Stimulated activated CD8-positive, alpha-beta memory T cell treated with anti-CD3 and anti-CD28 coated beads, Interleukin-15, amount 100 ng/mL, for 24 hours (primary cell): ENCODE results near the gene METTL1.
"Not testable (repeated sequence)": the region's sequence is repeated elsewhere in the genome, so short reads cannot be mapped to it uniquely, and the experiment has no call there.

Experiments used
- DNase-seq: peaks from one replicate; pipeline ENCODE4 v3.0.0-alpha.2; 2020; ENCODE audit warnings: low read depth

Gene METTL1

GRCh38 chr12:57771873-57772428 lies at the start of gene METTL1:
TSS of gene METTL1 (minus strand) at chr12:57772105. CDS start at chr12:57772083, 22 bp downstream.
- DNase-seq, result peak; percentile 77

- not testable (repeated sequence) for DNase-seq
These were observed 49.1 kb upstream of the METTL1 start for GRCh38 chr12:57821015-57821414.

GRCh38 chr12:57820119-57820518 lies 48.2 kb upstream of the METTL1 start:
- DNase-seq, result not testable (repeated sequence)

- not testable (repeated sequence) for DNase-seq
These were observed 46.1 kb upstream of the METTL1 start for GRCh38 chr12:57817990-57818331.

GRCh38 chr12:57817261-57817989 lies 45.5 kb upstream of the METTL1 start:
- no peak for DNase-seq

GRCh38 chr12:57816855-57817151 lies 44.9 kb upstream of the METTL1 start:
- no peak for DNase-seq

GRCh38 chr12:57816001-57816854 lies 44.3 kb upstream of the METTL1 start:
- no peak for DNase-seq

DNA sequence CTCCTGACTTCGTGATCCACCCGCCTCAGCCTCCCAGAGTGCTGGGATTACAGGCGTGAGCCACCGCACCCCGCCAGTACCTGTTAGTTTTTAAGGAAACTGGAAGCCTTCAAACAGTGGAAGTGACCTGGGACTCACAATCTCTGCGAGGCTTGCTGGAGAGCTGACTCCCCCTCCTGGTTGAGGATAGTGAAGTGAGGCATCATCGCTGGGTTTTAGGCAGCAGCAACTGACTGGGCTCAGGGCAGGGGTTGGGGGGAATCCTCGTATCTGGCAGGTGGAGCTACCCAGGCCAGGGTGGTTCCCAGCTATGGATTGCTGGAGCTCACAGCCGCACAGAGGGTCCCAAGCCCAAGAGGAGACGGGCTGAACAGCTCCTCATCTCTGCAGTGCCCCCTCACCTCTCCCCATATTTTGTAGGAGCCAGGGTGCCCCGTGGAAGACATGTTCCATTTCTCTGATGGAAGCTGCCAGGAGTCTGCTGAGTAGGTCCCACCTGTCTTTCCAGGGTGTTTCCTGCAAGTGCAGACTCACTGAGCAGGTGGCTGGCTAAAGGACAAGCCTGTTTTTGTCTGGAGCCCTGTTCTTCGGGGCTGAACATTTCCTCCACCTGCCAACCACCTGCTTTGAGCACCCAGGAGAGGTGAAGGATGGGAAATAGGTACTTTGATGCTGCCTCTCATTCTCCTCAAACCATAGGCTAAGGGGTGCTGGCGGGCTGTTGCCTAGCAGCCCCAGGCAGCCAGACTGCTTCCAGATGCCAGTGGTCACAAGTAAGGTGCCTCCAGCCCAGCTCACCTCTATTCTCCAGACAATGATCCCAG lies 43.5 kb upstream of the METTL1 start:
- no peak for DNase-seq

DNA sequence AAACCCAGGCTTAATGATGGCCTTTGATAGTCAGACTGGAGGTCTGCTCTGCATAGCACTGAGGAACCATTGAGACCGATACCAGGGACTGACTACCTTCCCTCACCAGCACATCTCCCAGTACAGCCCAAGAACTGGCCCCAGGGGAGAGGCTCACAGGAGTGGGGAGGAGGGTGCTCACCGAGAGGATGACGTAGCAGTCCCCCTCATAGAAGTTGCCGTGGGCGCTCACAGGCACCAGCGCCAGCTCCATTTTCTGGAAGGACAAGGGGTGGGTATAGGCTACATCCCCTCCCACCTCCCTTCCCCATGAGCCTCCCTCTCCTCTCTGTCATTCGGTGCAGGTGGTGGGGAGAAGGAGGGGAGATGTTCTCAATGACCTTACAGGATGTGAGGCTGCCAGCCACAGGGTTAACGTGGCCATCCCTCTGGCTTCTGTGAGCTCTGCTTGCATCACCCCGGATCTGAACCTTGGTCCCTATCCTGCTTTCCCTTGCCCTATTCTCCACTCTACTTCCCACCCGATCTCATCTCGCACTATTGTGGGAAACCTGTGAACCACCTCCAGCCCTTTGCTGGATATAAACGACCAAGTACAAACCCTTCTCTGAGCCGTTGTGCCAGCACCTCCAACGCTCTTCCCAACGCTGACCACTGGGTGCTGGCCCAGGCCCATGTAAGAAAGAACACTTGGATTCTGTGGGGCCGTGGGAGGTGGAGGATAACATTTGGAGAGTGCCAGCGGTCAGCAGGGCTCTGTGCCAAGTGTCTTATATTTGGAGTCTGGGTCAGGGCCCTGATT lies 42.3 kb upstream of the METTL1 start:
- DNase-seq, result no peak

- no peak for DNase-seq
These were observed 41.4 kb upstream of the METTL1 start for GRCh38 chr12:57813111-57813970.

- DNase-seq, result no peak
These were observed 39.3 kb upstream of the METTL1 start for GRCh38 chr12:57811028-57811755.

GRCh38 chr12:57810450-57810849 lies 38.5 kb upstream of the METTL1 start:
- no peak for DNase-seq

- no peak for DNase-seq
These were observed 37.5 kb upstream of the METTL1 start for GRCh38 chr12:57809425-57809824.

GRCh38 chr12:57808351-57808750 lies 36.4 kb upstream of the METTL1 start:
- no peak for DNase-seq

GRCh38 chr12:57807285-57807684 lies 35.4 kb upstream of the METTL1 start:
- DNase-seq, result no peak

DNA sequence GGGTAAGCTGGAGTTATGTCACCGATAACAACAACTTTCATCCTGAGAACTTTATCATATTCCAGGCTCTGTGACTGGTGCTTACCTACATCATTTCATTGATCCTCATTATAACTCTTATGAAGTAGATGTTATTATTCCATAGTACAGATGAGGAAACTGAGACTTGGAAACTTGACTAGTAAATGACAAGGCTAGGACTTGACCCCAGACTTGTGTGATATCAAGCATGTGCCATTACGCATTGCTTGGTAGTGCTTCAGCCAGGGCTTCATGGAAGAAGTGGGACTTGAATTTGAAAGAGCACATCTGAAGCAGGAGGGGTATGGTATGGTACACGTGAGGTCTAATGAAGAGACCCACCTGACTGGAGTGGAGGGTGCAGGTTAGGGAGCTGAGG lies 34.8 kb upstream of the METTL1 start:
- no peak for DNase-seq

- DNase-seq, result no peak
These were observed 31.5 kb upstream of the METTL1 start for GRCh38 chr12:57803319-57803893.

DNA sequence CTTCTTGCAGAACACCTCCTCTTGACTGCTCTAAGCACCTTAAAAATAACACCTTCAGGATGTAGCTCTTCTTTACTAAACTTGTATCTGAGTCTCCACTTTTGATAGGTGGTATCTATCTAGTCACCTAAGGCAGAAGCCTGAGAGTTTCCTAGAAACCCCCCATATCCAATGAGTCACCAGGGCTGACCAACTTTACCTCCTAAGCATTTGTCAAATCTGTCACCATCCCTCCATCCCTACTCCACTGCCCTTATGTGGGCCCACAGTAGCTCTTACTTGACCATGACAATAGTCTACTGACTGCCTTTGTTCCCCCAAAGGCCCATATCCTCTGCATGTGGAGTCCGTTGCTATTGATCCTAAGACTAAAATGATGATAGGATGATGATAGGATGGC lies 30.7 kb upstream of the METTL1 start:
- DNase-seq, result no peak

GRCh38 chr12:57800965-57801364 lies 29.1 kb upstream of the METTL1 start:
- DNase-seq, result no peak

- DNase-seq, result no peak
These were observed 26.0 kb upstream of the METTL1 start for GRCh38 chr12:57797933-57798332.
